Upper lobe of left lung (tissue), 6 donors: Measurements from ENCODE around the gene KCTD19. TPM values are rescaled to one million over a fixed set of nuclear protein-coding genes. Genes with fewer than 3 reads are reported as not detected.
"Not testable (repeated sequence)": the region's sequence is repeated elsewhere in the genome, so short reads cannot be mapped to it uniquely, and the experiment has no call there.

ENCODE experiments used
- ATAC-seq, 2 donors: fragments of 200-7000 bp; cut with Tn5 transposase; one replicate each; pipeline ENCODE4 v1.9.1; 2022; ENCODE audit warnings: mild to moderate bottlenecking in 2 of 2, moderate library complexity in 2 of 2; ENCODE audit not compliant: low FRiP score in 2 of 2
- DNase-seq, 2 donors: peaks; one replicate each; pipeline ENCODE4 v3.0.0-alpha.2; 2019 to 2020
- H3K27ac ChIP-seq, 4 donors: fragments of 200-600 bp; sonication (generic); one replicate each; pipeline ENCODE4 v1.5.1; 2016 to 2019
- H3K27me3 ChIP-seq, 4 donors: fragments of 200-600 bp; sonication (generic); one replicate each; pipeline ENCODE4 v1.5.1; 2017 to 2019
- H3K36me3 ChIP-seq, 4 donors: fragments of 200-600 bp; sonication (generic); one replicate each; pipeline ENCODE4 v1.5.1; 2016 to 2019
- H3K4me1 ChIP-seq, 4 donors: fragments of 200-600 bp; sonication (generic); one replicate each; pipeline ENCODE4 v1.5.1; 2018 to 2019
- H3K4me3 ChIP-seq, 4 donors: fragments of 200-600 bp; sonication (generic); one replicate each; pipeline ENCODE4 v1.5.1; 2017 to 2019; ENCODE audit warnings: mild to moderate bottlenecking in 2 of 4, moderate library complexity in 1 of 4
- H3K9me3 ChIP-seq, 4 donors: fragments of 200-600 bp; sonication (generic); one replicate each; pipeline ENCODE4 v1.5.1; 2018 to 2019
- CTCF ChIP-seq, 6 experiments: fragments of 450-650 bp in 4 of 6; fragments of 200-600 bp in 2 of 6; sonication (generic) in 2 of 6; IDR thresholded peaks; one replicate each; pipeline ENCODE4 v1.5.1; 2016 to 2019; ENCODE audit warnings: antibody characterized with exemption in 6 of 6
- EP300 ChIP-seq, 4 donors: sonication (generic); formaldehyde crosslinking; IDR thresholded peaks; one replicate each; pipeline ENCODE4 v1.5.1; 2017; ENCODE audit warnings: antibody characterized with exemption in 4 of 4, control low read depth in 2 of 4
- POLR2A ChIP-seq, 4 donors: fragments of 450-650 bp; IDR thresholded peaks; one replicate each; pipeline ENCODE4 v1.5.1; 2016 to 2017; ENCODE audit warnings: antibody characterized with exemption in 4 of 4, mild to moderate bottlenecking in 2 of 4
- POLR2AphosphoS5 ChIP-seq, 2 donors: sonication (generic); formaldehyde crosslinking; IDR thresholded peaks; one replicate each; pipeline ENCODE4 v1.5.1; 2017; ENCODE audit warnings: antibody characterized with exemption in 2 of 2
- WGBS, 2 donors: methylation state at CpG; one replicate each; pipeline ENCODE4 v1.1.5; 2017 to 2018; 5-methylcytosine and 5-hydroxymethylcytosine counted together
- total RNA-seq, 6 donors: library from RNA; depleted of rRNA in 4 of 6; stranded (reverse); fragments of >200 nt in 4 of 6; gene quantifications; one replicate each; pipeline versions ENCODE4 v1.1.0 to v1.2.1, GENCODE V29; 2016 to 2021
- donor health status: DM: no; HTN: no; CAD: no; lungs with moderate emphysema.
- donor health status: DM: no; HTN: yes; CAD: no; lungs with severe emphysema.

The KCTD19 gene
- total RNA-seq, 6 donors from 2014 or later: under 0.01 to 0.31 (median 0.17) TPM; not detected in 3

- Histone ChIP-seq H3K36me3 (no peaks in the 10 kb centered on the region), H3K9me3 (no peaks in the 10 kb centered on the region), H3K27me3 (no peaks in the 10 kb centered on the region), H3K4me1 (peaks cover 14 to 29% (median 18%) of the 10 kb centered on the region in 4 donors), H3K27ac (peak overlapping the region in 1 of 4 donors; percentile 1), H3K4me3 (no peak overlapping the region)
- TF ChIP-seq POLR2AphosphoS5 (IDR thresholded peaks at IDR 0.05) (no peak), CTCF (IDR thresholded peaks at IDR 0.05) (no peak), EP300 (IDR thresholded peaks at IDR 0.05) (no peak)
- ATAC-seq: no peak
- 64 to 78% methylated on average over 3 of the region's 3 CpGs for WGBS, 2 donors
- DNase-seq: no peak
These were observed 34.5 kb upstream of the KCTD19 start for GRCh38 chr16:67361038-67361437.

- H3K36me3 ChIP-seq, ATAC-seq, H3K27me3 ChIP-seq, H3K27ac ChIP-seq, H3K9me3 ChIP-seq, H3K4me3 ChIP-seq: not testable (repeated sequence)
- H3K4me1 ChIP-seq: peaks cover 6 to 19% (median 12%) of the 10 kb centered on the region in 4 donors
- 63 to 80% methylated on average over 7 to 8 of the region's 8 CpGs for WGBS, 2 donors
- peak in 1 of 2 donors; percentile 27 for DNase-seq
These were observed 33.2 kb upstream of the KCTD19 start for GRCh38 chr16:67359540-67360269.

- Histone ChIP-seq H3K4me1 (peaks cover 0 to 7% (median 0%) of the 10 kb centered on the region in 4 donors), H3K27ac (no peak overlapping the region), H3K4me3 (no peak overlapping the region), H3K36me3 (no peaks in the 10 kb centered on the region), H3K9me3 (no peaks in the 10 kb centered on the region), H3K27me3 (no peaks in the 10 kb centered on the region)
- ATAC-seq: no peak
- DNase-seq: peak in 1 of 2 donors; percentile 54
- WGBS, 2 donors: 65% methylated on average over 4 of the region's 4 CpGs
- TF ChIP-seq POLR2AphosphoS5 (IDR thresholded peaks at IDR 0.05) (no peak), POLR2A (IDR thresholded peaks at IDR 0.05) (no peak), CTCF (IDR thresholded peaks at IDR 0.05) (no peak), EP300 (IDR thresholded peaks at IDR 0.05) (no peak)
These were observed 31.0 kb upstream of the KCTD19 start for GRCh38 chr16:67357561-67357960.

GRCh38 chr16:67356396-67356795 is 29.9 kb upstream of the KCTD19 start:
- TF ChIP-seq POLR2A (IDR thresholded peaks at IDR 0.05): no peak
- no peak for TF ChIP-seq CTCF (IDR thresholded peaks at IDR 0.05)
- ATAC-seq (no peak), DNase-seq (no peak)
- 85 to 98% methylated on average over 3 of the region's 3 CpGs for WGBS, 2 donors
- Histone ChIP-seq H3K27ac (no peak overlapping the region), H3K9me3 (no peaks in the 10 kb centered on the region), H3K36me3 (no peaks in the 10 kb centered on the region), H3K4me3 (no peak overlapping the region), H3K4me1 (peaks cover 0 to 7% (median 0%) of the 10 kb centered on the region in 4 donors), H3K27me3 (no peaks in the 10 kb centered on the region)

GRCh38 chr16:67352463-67352862 is 25.9 kb upstream of the KCTD19 start:
- H3K36me3 ChIP-seq, H3K27ac ChIP-seq, ATAC-seq, H3K4me1 ChIP-seq, H3K9me3 ChIP-seq, H3K4me3 ChIP-seq, H3K27me3 ChIP-seq, DNase-seq: not testable (repeated sequence)
- 96 to 97% methylated on average over 3 of the region's 3 CpGs for WGBS, 2 donors

- Histone ChIP-seq H3K27me3 (no peaks in the 10 kb centered on the region), H3K27ac (no peak overlapping the region), H3K4me3 (no peak overlapping the region), H3K4me1 (peaks cover 8 to 14% (median 11%) of the 10 kb centered on the region in 4 donors), H3K36me3 (no peaks in the 10 kb centered on the region), H3K9me3 (no peaks in the 10 kb centered on the region)
- no peak for TF ChIP-seq CTCF (IDR thresholded peaks at IDR 0.05)
- TF ChIP-seq POLR2AphosphoS5 (IDR thresholded peaks at IDR 0.05): no peak
- no peak for TF ChIP-seq EP300 (IDR thresholded peaks at IDR 0.05)
- no peak for TF ChIP-seq POLR2A (IDR thresholded peaks at IDR 0.05)
- ATAC-seq: no peak
- WGBS, 2 donors: 88 to 96% methylated on average over 1 of the region's 1 CpG
- DNase-seq: no peak
These were observed 23.8 kb upstream of the KCTD19 start for GRCh38 chr16:67350324-67350723.
